NK-92 (cell line): Measurements from ENCODE around the gene XPNPEP1.

ENCODE experiments used
- DNase-seq: peaks from one replicate; lab custom pipeline; 2025; ENCODE audit not compliant: unreplicated experiment; lab: John Stamatoyannopoulos, UW

Gene XPNPEP1

DNA sequence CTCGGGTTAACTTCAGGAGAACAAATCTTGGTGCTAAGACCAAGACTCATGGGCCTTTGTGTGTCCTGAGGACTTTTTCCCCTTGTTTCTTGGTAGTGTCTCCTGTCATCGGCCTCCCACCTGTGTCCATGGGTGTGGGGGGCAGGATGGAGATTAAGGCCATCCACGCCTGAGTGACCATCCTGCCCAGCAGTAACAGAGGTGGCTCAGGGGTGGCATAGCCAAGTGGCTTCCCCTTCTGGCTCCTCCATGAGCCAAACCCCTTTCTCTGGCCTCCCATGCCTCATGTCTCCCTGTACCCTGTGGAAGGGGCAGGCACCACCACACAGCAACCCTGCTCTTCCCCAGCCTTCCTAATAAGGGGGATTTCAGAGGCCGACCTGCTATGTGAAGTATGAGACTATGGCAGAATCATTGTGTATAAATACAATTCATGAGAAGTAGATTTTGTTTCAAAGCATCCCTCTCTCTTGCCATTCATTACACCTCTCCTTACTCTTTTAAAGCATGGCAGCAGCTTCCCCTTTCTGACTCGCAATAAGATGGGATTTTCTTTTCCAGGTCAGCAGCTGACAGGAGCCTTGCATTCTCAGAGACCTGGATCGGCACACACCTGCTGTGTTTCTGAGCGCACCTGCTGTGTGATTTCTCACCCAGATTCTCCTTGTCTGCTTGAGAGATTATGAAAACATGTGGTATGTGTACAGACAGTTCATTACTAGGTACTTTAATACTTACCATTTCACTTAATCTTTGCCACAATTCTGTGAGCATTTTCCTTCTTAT is 102.5 kb downstream of the XPNPEP1 start:
- DNase-seq: no peak

DNA sequence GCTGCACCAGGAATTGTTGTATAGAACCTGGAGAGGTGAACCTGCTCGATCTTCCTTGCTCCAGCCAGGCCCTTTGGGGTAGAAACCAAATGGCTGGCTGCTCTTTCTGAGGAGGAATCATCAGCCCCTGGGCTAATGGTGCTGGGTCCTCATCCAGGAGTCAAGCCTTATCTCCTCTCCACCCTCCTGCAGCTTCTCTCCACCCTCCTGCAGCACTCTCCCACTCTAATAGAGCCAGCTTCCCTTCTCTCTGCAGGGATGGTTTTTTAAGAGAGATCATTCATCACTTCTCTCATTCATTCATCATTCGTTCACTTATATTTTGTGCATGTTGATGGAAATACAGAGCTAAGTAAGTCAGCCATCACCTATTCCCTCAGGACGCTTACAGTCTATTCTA is 103.5 kb downstream of the XPNPEP1 start:
- no peak for DNase-seq
